HEK293 (cell line): ENCODE measurements around the gene STK40.

Source experiments
- AEBP2 ChIP-seq: fragments of 450-650 bp; formaldehyde crosslinking; IDR thresholded peaks from 2 replicates; pipeline ENCODE4 v1.5.1; 2016; ENCODE audit warnings: missing biosample characterization, missing genetic modification characterization, borderline replicate concordance
- GFI1B ChIP-seq: fragments of 450-650 bp; formaldehyde crosslinking; IDR thresholded peaks from 2 replicates; pipeline ENCODE4 v1.5.1; 2016; ENCODE audit warnings: missing biosample characterization, missing genetic modification characterization
- KLF10 ChIP-seq: fragments of 450-650 bp; IDR thresholded peaks from 2 replicates; pipeline ENCODE4 v1.5.1; 2018; ENCODE audit warnings: missing biosample characterization, mild to moderate bottlenecking, missing genetic modification characterization
- MYNN ChIP-seq: fragments of 450-650 bp; formaldehyde crosslinking; IDR thresholded peaks from 2 replicates; pipeline ENCODE4 v1.5.1; 2016; ENCODE audit warnings: missing biosample characterization, missing genetic modification characterization, borderline replicate concordance
- RBAK ChIP-seq: fragments of 450-650 bp; formaldehyde crosslinking; IDR thresholded peaks from 2 replicates; pipeline ENCODE4 v1.5.1; 2016; ENCODE audit warnings: missing biosample characterization, missing genetic modification characterization
- TSHZ1 ChIP-seq: fragments of 450-650 bp; formaldehyde crosslinking; IDR thresholded peaks from 2 replicates; pipeline ENCODE4 v1.5.1; 2016; ENCODE audit warnings: missing biosample characterization, missing genetic modification characterization, borderline replicate concordance
- WT1 ChIP-seq: fragments of 450-650 bp; formaldehyde crosslinking; IDR thresholded peaks from 2 replicates; pipeline ENCODE4 v1.5.1; 2016; ENCODE audit warnings: missing biosample characterization, missing genetic modification characterization
- ZBTB20 ChIP-seq: fragments of 450-650 bp; formaldehyde crosslinking; IDR thresholded peaks from 2 replicates; pipeline ENCODE4 v1.5.1; 2016; ENCODE audit warnings: missing biosample characterization, missing genetic modification characterization
- ZBTB7A ChIP-seq: fragments of 450-650 bp; formaldehyde crosslinking; IDR thresholded peaks from 2 replicates; pipeline ENCODE4 v1.5.1; 2016; ENCODE audit warnings: low read depth, missing biosample characterization, missing genetic modification characterization
- ZBTB8A ChIP-seq: fragments of 450-650 bp; formaldehyde crosslinking; IDR thresholded peaks from 2 replicates; pipeline ENCODE4 v1.5.1; 2016; ENCODE audit warnings: missing biosample characterization, missing genetic modification characterization
- ZFP37 ChIP-seq: fragments of 450-650 bp; formaldehyde crosslinking; IDR thresholded peaks from 2 replicates; pipeline ENCODE4 v1.5.1; 2016; ENCODE audit warnings: missing biosample characterization, missing genetic modification characterization
- ZNF114 ChIP-seq: fragments of 450-650 bp; formaldehyde crosslinking; IDR thresholded peaks from 2 replicates; pipeline ENCODE4 v1.5.0; 2017; ENCODE audit warnings: missing biosample characterization, missing genetic modification characterization
- ZNF121 ChIP-seq: fragments of 450-650 bp; formaldehyde crosslinking; IDR thresholded peaks from 2 replicates; pipeline ENCODE4 v1.5.1; 2016; ENCODE audit warnings: missing biosample characterization, missing genetic modification characterization
- ZNF140 ChIP-seq: fragments of 450-650 bp; formaldehyde crosslinking; IDR thresholded peaks from 2 replicates; pipeline ENCODE4 v1.5.1; 2016; ENCODE audit warnings: missing biosample characterization, missing genetic modification characterization
- ZNF169 ChIP-seq: fragments of 450-650 bp; formaldehyde crosslinking; IDR thresholded peaks from 2 replicates; pipeline ENCODE4 v1.5.1; 2016; ENCODE audit warnings: missing biosample characterization, missing genetic modification characterization
- ZNF202 ChIP-seq: fragments of 450-650 bp; formaldehyde crosslinking; IDR thresholded peaks from 2 replicates; pipeline ENCODE4 v1.5.1; 2016; ENCODE audit warnings: missing biosample characterization, missing genetic modification characterization, borderline replicate concordance
- ZNF24 ChIP-seq: fragments of 450-650 bp; formaldehyde crosslinking; IDR thresholded peaks from 2 replicates; pipeline ENCODE4 v1.5.1; 2016; ENCODE audit warnings: missing biosample characterization, missing genetic modification characterization
- ZNF350 ChIP-seq: fragments of 450-650 bp; formaldehyde crosslinking; IDR thresholded peaks from 2 replicates; pipeline ENCODE4 v1.5.0; 2017; ENCODE audit warnings: missing biosample characterization, mild to moderate bottlenecking, missing genetic modification characterization
- ZNF585B ChIP-seq: fragments of 450-650 bp; formaldehyde crosslinking; IDR thresholded peaks from 2 replicates; pipeline ENCODE4 v1.5.1; 2016; ENCODE audit warnings: missing biosample characterization, missing genetic modification characterization
- ZNF623 ChIP-seq: fragments of 450-650 bp; formaldehyde crosslinking; IDR thresholded peaks from 2 replicates; pipeline ENCODE4 v1.5.1; 2016; ENCODE audit warnings: missing biosample characterization, missing genetic modification characterization
- ZNF626 ChIP-seq: fragments of 450-650 bp; sonication (Bioruptor Pico); formaldehyde crosslinking; IDR thresholded peaks from 2 replicates; pipeline ENCODE4 v1.5.1; 2018; ENCODE audit warnings: missing biosample characterization, missing genetic modification characterization, inconsistent platforms
- ZNF660 ChIP-seq: fragments of 450-650 bp; IDR thresholded peaks from 2 replicates; pipeline ENCODE4 v1.5.1; 2018; ENCODE audit warnings: missing biosample characterization, mild to moderate bottlenecking, missing genetic modification characterization
- ZNF747 ChIP-seq: fragments of 450-650 bp; formaldehyde crosslinking; IDR thresholded peaks from 2 replicates; pipeline ENCODE4 v1.5.1; 2016; ENCODE audit warnings: missing biosample characterization, missing genetic modification characterization
- ZNF791 ChIP-seq: fragments of 450-650 bp; formaldehyde crosslinking; IDR thresholded peaks from 2 replicates; pipeline ENCODE4 v1.5.1; 2016; ENCODE audit warnings: missing biosample characterization, missing genetic modification characterization
- ZSCAN30 ChIP-seq: fragments of 450-650 bp; IDR thresholded peaks from 2 replicates; pipeline ENCODE4 v1.5.1; 2018; ENCODE audit warnings: missing biosample characterization, mild to moderate bottlenecking, missing genetic modification characterization, moderate library complexity
- TF ChIP-seq, protein P1 (sequence below): fragments of 450-650 bp; formaldehyde crosslinking; IDR thresholded peaks from 2 replicates; pipeline ENCODE4 v1.5.1; 2016; ENCODE audit warnings: missing biosample characterization, missing genetic modification characterization
- TF ChIP-seq, protein P2 (sequence below): fragments of 450-650 bp; formaldehyde crosslinking; IDR thresholded peaks from 2 replicates; pipeline ENCODE4 v1.5.1; 2016; ENCODE audit warnings: missing biosample characterization, missing genetic modification characterization
- TF ChIP-seq, protein P3 (sequence below): fragments of 450-650 bp; formaldehyde crosslinking; IDR thresholded peaks from 2 replicates; pipeline ENCODE4 v1.5.1; 2016; ENCODE audit warnings: missing biosample characterization, missing genetic modification characterization
- TF ChIP-seq, protein P4 (sequence below): fragments of 450-650 bp; formaldehyde crosslinking; IDR thresholded peaks from 2 replicates; pipeline ENCODE4 v1.5.1; 2016; ENCODE audit warnings: missing biosample characterization, missing genetic modification characterization

The STK40 gene

DNA sequence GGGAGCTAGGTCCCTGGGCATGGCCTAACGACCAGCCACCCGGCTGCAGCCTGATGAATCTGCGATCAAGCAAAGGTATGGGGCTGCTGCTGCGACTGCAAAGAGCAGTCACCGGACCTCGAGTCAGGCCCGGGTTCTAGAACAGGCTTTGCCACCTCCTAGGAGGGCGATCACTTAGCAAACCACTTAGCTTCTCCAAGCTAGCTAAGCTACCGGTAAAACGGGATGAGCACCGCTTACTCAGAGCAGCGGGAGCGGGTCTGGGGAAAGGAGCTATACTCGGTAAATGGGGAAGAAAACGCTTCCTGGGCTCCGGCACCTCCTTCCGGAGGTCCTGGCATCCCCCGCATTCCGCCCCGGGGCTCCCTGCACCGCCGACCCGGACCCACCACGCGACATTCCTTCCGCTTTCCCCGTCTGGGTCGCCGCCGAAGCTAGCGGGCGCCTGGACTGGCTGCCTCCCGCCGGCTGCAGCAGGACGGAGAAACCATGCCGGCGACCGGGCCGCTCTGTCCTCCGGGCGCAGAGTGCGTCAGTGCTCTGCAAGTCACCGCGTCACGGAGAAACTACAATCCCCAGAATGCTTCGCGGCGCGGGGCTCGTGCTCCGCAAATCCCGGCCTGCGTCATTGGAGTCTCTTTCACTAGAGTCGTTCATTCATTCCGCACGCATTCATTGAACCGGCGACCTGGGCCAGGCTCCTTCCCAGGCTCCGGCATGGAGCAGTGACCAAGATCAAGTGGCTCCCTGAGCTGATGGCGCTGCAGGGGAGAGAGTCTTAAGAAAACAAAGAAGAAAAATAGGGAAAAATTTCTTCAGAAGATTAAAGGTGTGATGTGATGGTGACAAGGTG, 11.9 kb upstream of the STK40 start, which contains the start of gene LSM10 (continued):
- TF ChIP-seq ZNF202 (tag by site-specific recombination), result no peak
- no peak for TF ChIP-seq MYNN
- TF ChIP-seq ZNF660 (tag by site-specific recombination), result peak; percentile 64; the same call in 1 of the 2 replicates
- TF ChIP-seq ZBTB8A (tag by site-specific recombination), result peak; percentile 60
- peak; percentile 100 for TF ChIP-seq ZNF24
- peak; percentile 97 for TF ChIP-seq ZBTB20 (tag by site-specific recombination)
- no peak for TF ChIP-seq ZNF350
- no peak for TF ChIP-seq ZNF626
- TF ChIP-seq RBAK, result no peak
- no peak for TF ChIP-seq ZNF114
- no peak for TF ChIP-seq ZNF747
- no peak for TF ChIP-seq ZNF140 (tag by site-specific recombination)
- TF ChIP-seq ZSCAN30 (tag by site-specific recombination), result peak; percentile 80
- TF ChIP-seq TSHZ1 (tag by site-specific recombination), result no peak
- no peak for TF ChIP-seq ZNF585B (tag by site-specific recombination)
- TF ChIP-seq ZNF169 (tag by site-specific recombination), result no peak
- TF ChIP-seq, protein P1, sequence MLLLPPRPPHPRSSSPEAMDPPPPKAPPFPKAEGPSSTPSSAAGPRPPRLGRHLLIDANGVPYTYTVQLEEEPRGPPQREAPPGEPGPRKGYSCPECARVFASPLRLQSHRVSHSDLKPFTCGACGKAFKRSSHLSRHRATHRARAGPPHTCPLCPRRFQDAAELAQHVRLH (tag by site-specific recombination), result 0 out of 2 replicates have a peak, but pooled peaks have one; percentile 15
- TF ChIP-seq GFI1B (tag by site-specific recombination), result no peak
- TF ChIP-seq ZNF121 (tag by site-specific recombination), result no peak
- no peak; the same call in 1 of the 2 replicates for TF ChIP-seq KLF10 (tag by site-specific recombination)
- TF ChIP-seq, protein P2, sequence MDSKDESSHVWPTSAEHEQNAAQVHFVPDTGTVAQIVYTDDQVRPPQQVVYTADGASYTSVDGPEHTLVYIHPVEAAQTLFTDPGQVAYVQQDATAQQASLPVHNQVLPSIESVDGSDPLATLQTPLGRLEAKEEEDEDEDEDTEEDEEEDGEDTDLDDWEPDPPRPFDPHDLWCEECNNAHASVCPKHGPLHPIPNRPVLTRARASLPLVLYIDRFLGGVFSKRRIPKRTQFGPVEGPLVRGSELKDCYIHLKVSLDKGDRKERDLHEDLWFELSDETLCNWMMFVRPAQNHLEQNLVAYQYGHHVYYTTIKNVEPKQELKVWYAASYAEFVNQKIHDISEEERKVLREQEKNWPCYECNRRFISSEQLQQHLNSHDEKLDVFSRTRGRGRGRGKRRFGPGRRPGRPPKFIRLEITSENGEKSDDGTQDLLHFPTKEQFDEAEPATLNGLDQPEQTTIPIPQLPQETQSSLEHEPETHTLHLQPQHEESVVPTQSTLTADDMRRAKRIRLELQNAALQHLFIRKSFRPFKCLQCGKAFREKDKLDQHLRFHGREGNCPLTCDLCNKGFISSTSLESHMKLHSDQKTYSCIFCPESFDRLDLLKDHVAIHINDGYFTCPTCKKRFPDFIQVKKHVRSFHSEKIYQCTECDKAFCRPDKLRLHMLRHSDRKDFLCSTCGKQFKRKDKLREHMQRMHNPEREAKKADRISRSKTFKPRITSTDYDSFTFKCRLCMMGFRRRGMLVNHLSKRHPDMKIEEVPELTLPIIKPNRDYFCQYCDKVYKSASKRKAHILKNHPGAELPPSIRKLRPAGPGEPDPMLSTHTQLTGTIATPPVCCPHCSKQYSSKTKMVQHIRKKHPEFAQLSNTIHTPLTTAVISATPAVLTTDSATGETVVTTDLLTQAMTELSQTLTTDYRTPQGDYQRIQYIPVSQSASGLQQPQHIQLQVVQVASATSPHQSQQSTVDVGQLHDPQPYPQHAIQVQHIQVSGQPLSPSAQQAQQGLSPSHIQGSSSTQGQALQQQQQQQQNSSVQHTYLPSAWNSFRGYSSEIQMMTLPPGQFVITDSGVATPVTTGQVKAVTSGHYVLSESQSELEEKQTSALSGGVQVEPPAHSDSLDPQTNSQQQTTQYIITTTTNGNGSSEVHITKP (tag by site-specific recombination), result peak; percentile 56
- TF ChIP-seq WT1 (tag by site-specific recombination), result peak; percentile 19; the same call in 1 of the 2 replicates
- TF ChIP-seq, protein P3, sequence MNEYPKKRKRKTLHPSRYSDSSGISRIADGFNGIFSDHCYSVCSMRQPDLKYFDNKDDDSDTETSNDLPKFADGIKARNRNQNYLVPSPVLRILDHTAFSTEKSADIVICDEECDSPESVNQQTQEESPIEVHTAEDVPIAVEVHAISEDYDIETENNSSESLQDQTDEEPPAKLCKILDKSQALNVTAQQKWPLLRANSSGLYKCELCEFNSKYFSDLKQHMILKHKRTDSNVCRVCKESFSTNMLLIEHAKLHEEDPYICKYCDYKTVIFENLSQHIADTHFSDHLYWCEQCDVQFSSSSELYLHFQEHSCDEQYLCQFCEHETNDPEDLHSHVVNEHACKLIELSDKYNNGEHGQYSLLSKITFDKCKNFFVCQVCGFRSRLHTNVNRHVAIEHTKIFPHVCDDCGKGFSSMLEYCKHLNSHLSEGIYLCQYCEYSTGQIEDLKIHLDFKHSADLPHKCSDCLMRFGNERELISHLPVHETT (tag by site-specific recombination), result peak; percentile 52; the same call in 1 of the 2 replicates
- TF ChIP-seq, protein P4, sequence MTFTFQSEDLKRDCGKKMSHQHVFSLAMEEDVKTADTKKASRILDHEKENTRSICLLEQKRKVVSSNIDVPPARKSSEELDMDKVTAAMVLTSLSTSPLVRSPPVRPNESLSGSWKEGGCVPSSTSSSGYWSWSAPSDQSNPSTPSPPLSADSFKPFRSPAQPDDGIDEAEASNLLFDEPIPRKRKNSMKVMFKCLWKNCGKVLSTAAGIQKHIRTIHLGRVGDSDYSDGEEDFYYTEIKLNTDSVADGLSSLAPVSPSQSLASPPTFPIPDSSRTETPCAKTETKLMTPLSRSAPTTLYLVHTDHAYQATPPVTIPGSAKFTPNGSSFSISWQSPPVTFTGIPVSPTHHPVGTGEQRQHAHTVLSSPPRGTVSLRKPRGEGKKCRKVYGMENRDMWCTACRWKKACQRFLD (tag by site-specific recombination), result no peak; the same call in 1 of the 2 replicates
- TF ChIP-seq ZBTB7A, result no peak
- no peak for TF ChIP-seq AEBP2 (tag by site-specific recombination)
- peak; percentile 82 for TF ChIP-seq ZFP37 (tag by site-specific recombination)
- 0 out of 2 replicates have a peak, but pooled peaks have one; percentile 29 for TF ChIP-seq ZNF623 (tag by site-specific recombination)
- TF ChIP-seq ZNF791 (tag by site-specific recombination), result no peak
